ENCODE results near the gene CTNND2. TPM values are rescaled to one million over a fixed set of nuclear protein-coding genes. Genes with fewer than 3 reads are reported as not detected.

The CTNND2 gene
- polyA plus RNA-seq, 1 of the 3 experiments (the other 2 are of a cell fraction): not detected

GRCh38 chr5:11468334-11469039 lies 435.8 kb downstream of the CTNND2 start:
- CTCF ChIA-PET: no interaction called here
- DNase-seq: no peak
- H3K27ac ChIP-seq (ENCODE audit: low read depth in 2 of 2, low read length in 1 of 2): no peak overlapping the region

More at GRCh38 chr5:11468334-11469039, 435.8 kb downstream of the CTNND2 start:
- WGBS (ENCODE audit: low lambda C conversion rate): 24% methylated on average over 6 of the region's 6 CpGs
- H3K4me1 ChIP-seq (ENCODE audit: control insufficient read depth in 1 of 2, insufficient read depth in 2 of 2, low read depth in 1 of 2, low read length in 1 of 2): no peaks in the 10 kb centered on the region
- H3K79me2 ChIP-seq (ENCODE audit: insufficient read depth): no peaks in the 10 kb centered on the region
- H3K36me3 ChIP-seq (replicated peaks in 1 of 2; ENCODE audit: control insufficient read depth in 1 of 2, insufficient read depth in 2 of 2, low read length in 1 of 2): no peaks in the 10 kb centered on the region
- no peak overlapping the region for H3K4me3 ChIP-seq (ENCODE audit: low read depth in 2 of 2, low read length in 1 of 2)
- no peaks in the 10 kb centered on the region for H3K9me3 ChIP-seq
- H2AFZ ChIP-seq (ENCODE audit: low read depth): no peak overlapping the region
- TF ChIP-seq CHD2 (IDR thresholded peaks at IDR 0.05; ENCODE audit: low read length, partially characterized antibody) (no peak), IRF3 (IDR thresholded peaks at IDR 0.05; ENCODE audit: low read depth, low read length) (no peak), REST (IDR thresholded peaks at IDR 0.05; ENCODE audit: low read depth, low read length) (no peak), PBX3 (IDR thresholded peaks at IDR 0.05) (no peak), FOXM1 (IDR thresholded peaks at IDR 0.05; ENCODE audit: low read depth) (no peak), JUND (IDR thresholded peaks at IDR 0.05) (no peak)
- no peak overlapping the region for H3K9ac ChIP-seq
- H3K9me2 ChIP-seq: no peaks in the 10 kb centered on the region
- no peaks in the 10 kb centered on the region for H4K20me1 ChIP-seq (ENCODE audit: insufficient read depth)
- no peak overlapping the region for H3K4me2 ChIP-seq
- POLR2A ChIA-PET: no interaction called here
- no peaks in the 10 kb centered on the region for H3K27me3 ChIP-seq (ENCODE audit: insufficient read depth)
- H3F3A ChIP-seq (replicated peaks; ENCODE audit: insufficient read depth): no peaks in the 10 kb centered on the region

All from SK-N-SH (cell line).